HepG2 (cell line): ENCODE results near the gene CACNG8.

ENCODE experiments used
- EP300 ChIP-seq, 3 experiments: sonication (generic) in 1 of 3; formaldehyde crosslinking in 1 of 3; IDR thresholded peaks; 2 replicates each; pipeline versions ENCODE4 v1.5.1 to v1.6.1; 2011 to 2020; ENCODE audit warnings: low read depth in 2 of 3, low read length in 2 of 3, borderline replicate concordance in 1 of 3, improper control_type of control experiment in 1 of 3, mild to moderate bottlenecking in 1 of 3, missing genetic modification reagents in 1 of 3, moderate library complexity in 1 of 3
- HDAC2 ChIP-seq: sonication (generic); formaldehyde crosslinking; IDR thresholded peaks from 2 replicates; pipeline ENCODE4 v1.4.0; 2020; ENCODE audit warnings: missing genetic modification reagents
- JUND ChIP-seq: sonication (generic); formaldehyde crosslinking; IDR thresholded peaks from 2 replicates; pipeline ENCODE4 v1.8.0; 2022; ENCODE audit warnings: mild to moderate bottlenecking, missing genetic modification reagents
- PHF5A ChIP-seq: IDR thresholded peaks from one replicate; pipeline ENCODE4 v1.6.1; 2018; ENCODE audit warnings: low read depth, missing genetic modification reagents; ENCODE audit not compliant: unreplicated experiment
- POLR2AphosphoS5 ChIP-seq: IDR thresholded peaks from 2 replicates; pipeline ENCODE4 v1.6.1; 2012; ENCODE audit warnings: low read depth, low read length
- ZNF274 ChIP-seq: sonication (generic); formaldehyde crosslinking; IDR thresholded peaks from 2 replicates; pipeline ENCODE4 v1.5.1; 2020; ENCODE audit warnings: mild to moderate bottlenecking, missing genetic modification reagents
- ZNF30 ChIP-seq: sonication (generic); formaldehyde crosslinking; IDR thresholded peaks from 2 replicates; pipeline ENCODE4 v1.5.0; 2020; ENCODE audit warnings: mild to moderate bottlenecking, missing genetic modification reagents
- TF ChIP-seq, protein P1 (sequence below): sonication (generic); formaldehyde crosslinking; IDR thresholded peaks from 2 replicates; pipeline ENCODE4 v1.4.0; 2020; ENCODE audit warnings: missing genetic modification reagents
- TF ChIP-seq, protein P2 (sequence below): sonication (generic); formaldehyde crosslinking; IDR thresholded peaks from 2 replicates; pipeline ENCODE4 v1.4.0; 2020; ENCODE audit warnings: missing genetic modification reagents

DNA sequence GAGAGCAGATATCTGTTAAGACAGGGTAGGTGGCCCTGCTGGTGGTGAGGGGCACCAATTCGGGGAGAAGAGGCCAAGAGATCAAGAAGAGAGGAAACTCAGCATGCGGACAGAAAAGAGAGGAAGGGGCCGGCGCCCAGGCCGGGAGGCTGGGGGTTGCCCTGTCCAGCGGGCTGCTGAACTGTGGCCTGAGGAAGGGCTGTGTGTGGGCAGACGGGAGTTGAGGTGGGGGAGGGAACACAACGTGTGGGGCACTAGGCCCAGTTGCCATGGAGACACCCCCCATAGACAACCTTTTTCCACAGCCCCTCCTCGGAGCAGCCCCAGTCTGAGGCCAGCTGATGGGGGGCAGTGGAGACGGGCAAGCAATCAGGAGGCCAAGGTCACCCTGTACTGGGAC is 2.5 kb upstream of the CACNG8 start:
- TF ChIP-seq ZNF30 (CRISPR knock-in tag) (no peak), PHF5A (CRISPR knock-in tag) (no peak), ZNF274 (CRISPR knock-in tag) (no peak), HDAC2 (CRISPR knock-in tag) (no peak), EP300 (IDR thresholded peaks at IDR 0.05; ENCODE audit: low read depth in 2 of 2, low read length in 2 of 2) (no peak), EP300 (CRISPR knock-in tag; IDR thresholded peaks at IDR 0.05; ENCODE audit: borderline replicate concordance) (no peak), POLR2AphosphoS5 (no peak), JUND (CRISPR knock-in tag) (no peak)
- TF ChIP-seq, protein P1, sequence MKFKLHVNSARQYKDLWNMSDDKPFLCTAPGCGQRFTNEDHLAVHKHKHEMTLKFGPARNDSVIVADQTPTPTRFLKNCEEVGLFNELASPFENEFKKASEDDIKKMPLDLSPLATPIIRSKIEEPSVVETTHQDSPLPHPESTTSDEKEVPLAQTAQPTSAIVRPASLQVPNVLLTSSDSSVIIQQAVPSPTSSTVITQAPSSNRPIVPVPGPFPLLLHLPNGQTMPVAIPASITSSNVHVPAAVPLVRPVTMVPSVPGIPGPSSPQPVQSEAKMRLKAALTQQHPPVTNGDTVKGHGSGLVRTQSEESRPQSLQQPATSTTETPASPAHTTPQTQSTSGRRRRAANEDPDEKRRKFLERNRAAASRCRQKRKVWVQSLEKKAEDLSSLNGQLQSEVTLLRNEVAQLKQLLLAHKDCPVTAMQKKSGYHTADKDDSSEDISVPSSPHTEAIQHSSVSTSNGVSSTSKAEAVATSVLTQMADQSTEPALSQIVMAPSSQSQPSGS (CRISPR knock-in tag): no peak
- TF ChIP-seq, protein P2, sequence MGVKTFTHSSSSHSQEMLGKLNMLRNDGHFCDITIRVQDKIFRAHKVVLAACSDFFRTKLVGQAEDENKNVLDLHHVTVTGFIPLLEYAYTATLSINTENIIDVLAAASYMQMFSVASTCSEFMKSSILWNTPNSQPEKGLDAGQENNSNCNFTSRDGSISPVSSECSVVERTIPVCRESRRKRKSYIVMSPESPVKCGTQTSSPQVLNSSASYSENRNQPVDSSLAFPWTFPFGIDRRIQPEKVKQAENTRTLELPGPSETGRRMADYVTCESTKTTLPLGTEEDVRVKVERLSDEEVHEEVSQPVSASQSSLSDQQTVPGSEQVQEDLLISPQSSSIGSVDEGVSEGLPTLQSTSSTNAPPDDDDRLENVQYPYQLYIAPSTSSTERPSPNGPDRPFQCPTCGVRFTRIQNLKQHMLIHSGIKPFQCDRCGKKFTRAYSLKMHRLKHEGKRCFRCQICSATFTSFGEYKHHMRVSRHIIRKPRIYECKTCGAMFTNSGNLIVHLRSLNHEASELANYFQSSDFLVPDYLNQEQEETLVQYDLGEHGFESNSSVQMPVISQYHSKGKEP (CRISPR knock-in tag): no peak
